ENCODE measurements around the gene HIBCH. TPM values are rescaled to one million over a fixed set of nuclear protein-coding genes. Genes with fewer than 3 reads are reported as not detected.

HIBCH gene
- total and polyA plus RNA-seq, 2 of the 13 experiments (the other 11 are each of a cell fraction or from before 2014, with no cell fraction given) = 18.8 to 49.5 TPM

GRCh38 chr2:190277234-190278112 is 42.2 kb downstream of the HIBCH start (continued):
- no peak for TF ChIP-seq TCF7 (IDR thresholded peaks at IDR 0.05; ENCODE audit: low read depth)
- no peak for TF ChIP-seq HHEX (CRISPR knock-in tag; IDR thresholded peaks at IDR 0.05)
- TF ChIP-seq ZNF878 (CRISPR knock-in tag; IDR thresholded peaks at IDR 0.05) = 0 out of 2 replicates have a peak, but pooled peaks have one; percentile 43
- no peak for TF ChIP-seq RAD51 (IDR thresholded peaks at IDR 0.05; ENCODE audit: borderline replicate concordance)
- no peak for TF ChIP-seq ZNF431 (CRISPR knock-in tag; IDR thresholded peaks at IDR 0.05; ENCODE audit: borderline replicate concordance, low read depth)
- TF ChIP-seq, protein P1, sequence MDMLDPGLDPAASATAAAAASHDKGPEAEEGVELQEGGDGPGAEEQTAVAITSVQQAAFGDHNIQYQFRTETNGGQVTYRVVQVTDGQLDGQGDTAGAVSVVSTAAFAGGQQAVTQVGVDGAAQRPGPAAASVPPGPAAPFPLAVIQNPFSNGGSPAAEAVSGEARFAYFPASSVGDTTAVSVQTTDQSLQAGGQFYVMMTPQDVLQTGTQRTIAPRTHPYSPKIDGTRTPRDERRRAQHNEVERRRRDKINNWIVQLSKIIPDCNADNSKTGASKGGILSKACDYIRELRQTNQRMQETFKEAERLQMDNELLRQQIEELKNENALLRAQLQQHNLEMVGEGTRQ (IDR thresholded peaks at IDR 0.05; ENCODE audit: low read depth, low read length) = no peak
- TF ChIP-seq, protein P1 (CRISPR knock-in tag; IDR thresholded peaks at IDR 0.05; ENCODE audit: borderline replicate concordance) = peak; percentile 53; the same call in 1 of the 2 replicates
- no peak for TF ChIP-seq MIER2 (CRISPR knock-in tag; IDR thresholded peaks at IDR 0.05)
- TF ChIP-seq E2F1 (CRISPR knock-in tag; IDR thresholded peaks at IDR 0.05) = no peak
- TF ChIP-seq JUN (CRISPR knock-in tag; IDR thresholded peaks at IDR 0.05) = no peak
- no peak for TF ChIP-seq ZSCAN29 (CRISPR knock-in tag; conservative IDR thresholded peaks at IDR 0.05)
- TF ChIP-seq SRF (IDR thresholded peaks at IDR 0.05; ENCODE audit: low read depth, low read length) = peak; percentile 97
- TF ChIP-seq HES4 (CRISPR knock-in tag; IDR thresholded peaks at IDR 0.05; ENCODE audit: borderline replicate concordance) = no peak
- TF ChIP-seq KAT8 (CRISPR knock-in tag; IDR thresholded peaks at IDR 0.05) = 0 out of 2 replicates have a peak, but pooled peaks have one; percentile 27
